ENCODE data around the gene VMP1. TPM values are rescaled to one million over a fixed set of nuclear protein-coding genes. Genes with fewer than 3 reads are reported as not detected.
"Not testable (repeated sequence)": the region's sequence is repeated elsewhere in the genome, so short reads cannot be mapped to it uniquely, and the experiment has no call there.

The VMP1 gene
- total RNA-seq, 2 donors from 2014 or later, result 309 to 488 TPM

GRCh38 chr17:59830007-59830630 lies 122.7 kb downstream of the VMP1 start:
- peaks cover 41% of the 10 kb centered on the region for H3K4me1 Mint-ChIP-seq

GRCh38 chr17:59830846-59831486 lies 123.5 kb downstream of the VMP1 start:
- ATAC-seq (replicated peaks), result no peak
- Mint-ChIP-seq H3K36me3 (ENCODE audit: low read depth) (peaks cover 78% of the 10 kb centered on the region), H3K4me1 (peaks cover 33% of the 10 kb centered on the region), H3K27ac (peak overlapping the region; percentile 99), H3K9me3 (no peaks in the 10 kb centered on the region), H3K27me3 (no peaks in the 10 kb centered on the region), H3K4me3 (peak overlapping the region; percentile 95)

More at GRCh38 chr17:59830007-59830630, 122.7 kb downstream of the VMP1 start:
- Mint-ChIP-seq H3K9me3 (no peaks in the 10 kb centered on the region), H3K4me3 (peak overlapping the region; percentile 95), H3K36me3 (ENCODE audit: low read depth) (peaks cover 82% of the 10 kb centered on the region), H3K27ac (peak overlapping the region; percentile 99), H3K27me3 (no peaks in the 10 kb centered on the region)
- peak; percentile 8 for ATAC-seq (replicated peaks)

- no peak for ATAC-seq (replicated peaks)
- H3K4me1 Mint-ChIP-seq, result peaks cover 31% of the 10 kb centered on the region
- no peaks in the 10 kb centered on the region for H3K9me3 Mint-ChIP-seq
- H3K27ac Mint-ChIP-seq, result peak overlapping the region; percentile 89
- peak overlapping the region; percentile 95 for H3K4me3 Mint-ChIP-seq
- peaks cover 78% of the 10 kb centered on the region for H3K36me3 Mint-ChIP-seq (ENCODE audit: low read depth)
- H3K27me3 Mint-ChIP-seq, result no peaks in the 10 kb centered on the region
Observed at GRCh38 chr17:59832883-59833379, 125.5 kb downstream of the VMP1 start.

- H3K36me3 Mint-ChIP-seq (ENCODE audit: low read depth), result peaks cover 88% of the 10 kb centered on the region
Observed at GRCh38 chr17:59837308-59838051, 130.0 kb downstream of the VMP1 start.

GRCh38 chr17:59838052-59838916 lies 130.8 kb downstream of the VMP1 start:
- Mint-ChIP-seq H3K27ac (peak overlapping the region; percentile 100), H3K9me3 (no peaks in the 10 kb centered on the region), H3K4me3 (peak overlapping the region; percentile 96), H3K36me3 (ENCODE audit: low read depth) (peaks cover 90% of the 10 kb centered on the region), H3K27me3 (no peaks in the 10 kb centered on the region), H3K4me1 (peaks cover 18% of the 10 kb centered on the region)
- no peak for ATAC-seq (replicated peaks)

More at GRCh38 chr17:59837308-59838051, 130.0 kb downstream of the VMP1 start:
- H3K4me1 Mint-ChIP-seq, result peaks cover 18% of the 10 kb centered on the region
- H3K27me3 Mint-ChIP-seq, result no peaks in the 10 kb centered on the region
- H3K4me3 Mint-ChIP-seq, result peak overlapping the region; percentile 96
- H3K9me3 Mint-ChIP-seq, result no peaks in the 10 kb centered on the region
- peak overlapping the region; percentile 100 for H3K27ac Mint-ChIP-seq
- peak; percentile 77 for ATAC-seq (replicated peaks)

GRCh38 chr17:59839651-59840328 lies 132.3 kb downstream of the VMP1 start:
- no peaks in the 10 kb centered on the region for H3K9me3 Mint-ChIP-seq
- no peaks in the 10 kb centered on the region for H3K27me3 Mint-ChIP-seq
- no peak for ATAC-seq (replicated peaks)
- H3K4me1 Mint-ChIP-seq, result peaks cover 15% of the 10 kb centered on the region
- peak overlapping the region; percentile 96 for H3K4me3 Mint-ChIP-seq
- peak overlapping the region; percentile 100 for H3K27ac Mint-ChIP-seq
- peaks cover 85% of the 10 kb centered on the region for H3K36me3 Mint-ChIP-seq (ENCODE audit: low read depth)

- no peaks in the 10 kb centered on the region for H3K9me3 Mint-ChIP-seq
- peaks cover 17% of the 10 kb centered on the region for H3K4me1 Mint-ChIP-seq
- no peaks in the 10 kb centered on the region for H3K27me3 Mint-ChIP-seq
- peaks cover 90% of the 10 kb centered on the region for H3K36me3 Mint-ChIP-seq (ENCODE audit: low read depth)
- H3K4me3 Mint-ChIP-seq, result peak overlapping the region; percentile 96
- peak overlapping the region; percentile 100 for H3K27ac Mint-ChIP-seq
- ATAC-seq (replicated peaks), result no peak
Observed at GRCh38 chr17:59840329-59841090, 133.1 kb downstream of the VMP1 start.

GRCh38 chr17:59841091-59841881 lies 133.8 kb downstream of the VMP1 start:
- peaks cover 25% of the 10 kb centered on the region for H3K4me1 Mint-ChIP-seq
- not testable (repeated sequence) for H3K9me3 Mint-ChIP-seq; ATAC-seq (replicated peaks); H3K27me3 Mint-ChIP-seq
- H3K36me3 Mint-ChIP-seq (ENCODE audit: low read depth), result peaks cover 85% of the 10 kb centered on the region
- H3K27ac Mint-ChIP-seq, result peak overlapping the region; percentile 100
- peak overlapping the region; percentile 96 for H3K4me3 Mint-ChIP-seq

- not testable (repeated sequence) for ATAC-seq (replicated peaks); H3K9me3 Mint-ChIP-seq; H3K27me3 Mint-ChIP-seq
- H3K4me1 Mint-ChIP-seq, result peaks cover 23% of the 10 kb centered on the region
- H3K27ac Mint-ChIP-seq, result peak overlapping the region; percentile 100
- peak overlapping the region; percentile 96 for H3K4me3 Mint-ChIP-seq
- H3K36me3 Mint-ChIP-seq (ENCODE audit: low read depth), result peaks cover 79% of the 10 kb centered on the region
Observed at GRCh38 chr17:59841882-59842263, 134.4 kb downstream of the VMP1 start.

- ATAC-seq (replicated peaks), result peak; percentile 67
- Mint-ChIP-seq H3K4me1 (peaks cover 21% of the 10 kb centered on the region), H3K27me3 (no peaks in the 10 kb centered on the region), H3K4me3 (peak overlapping the region; percentile 96), H3K27ac (peak overlapping the region; percentile 100), H3K36me3 (ENCODE audit: low read depth) (peaks cover 67% of the 10 kb centered on the region), H3K9me3 (no peaks in the 10 kb centered on the region)
Observed at GRCh38 chr17:59842901-59843652, 135.6 kb downstream of the VMP1 start.

- H3K36me3 Mint-ChIP-seq (ENCODE audit: low read depth), result peaks cover 48% of the 10 kb centered on the region
- no peaks in the 10 kb centered on the region for H3K27me3 Mint-ChIP-seq
- ATAC-seq (replicated peaks), result no peak
- peaks cover 31% of the 10 kb centered on the region for H3K4me1 Mint-ChIP-seq
- no peaks in the 10 kb centered on the region for H3K9me3 Mint-ChIP-seq
- peak overlapping the region; percentile 96 for H3K4me3 Mint-ChIP-seq
- H3K27ac Mint-ChIP-seq, result peak overlapping the region; percentile 100
Observed at GRCh38 chr17:59844884-59845594, 137.6 kb downstream of the VMP1 start.

All from activated T-helper 17 cell treated with anti-CD3 and anti-CD28 coated beads, Interleukin-2, amount 50 U/mL, for 72 hours (primary cell).